Mesodermal cell (in vitro differentiated cells): ENCODE measurements around the gene RGS14.

Experiments used
- H3K27ac ChIP-seq: 2 replicates; pipeline ENCODE4 v1.7.0; 2013; ENCODE audit warnings: mild to moderate bottlenecking, low read depth, low read length, moderate library complexity; ENCODE audit not compliant: severe bottlenecking
- H3K36me3 ChIP-seq: 2 replicates; pipeline ENCODE4 v1.7.1; 2013; ENCODE audit warnings: mild to moderate bottlenecking, low read length, moderate library complexity; ENCODE audit not compliant: control insufficient read depth, insufficient read depth
- H3K4me1 ChIP-seq: one replicate; pipeline ENCODE4 v1.7.1; 2013; ENCODE audit warnings: mild to moderate bottlenecking, low read length; ENCODE audit not compliant: insufficient read depth, control insufficient read depth, poor library complexity, severe bottlenecking
- H3K4me3 ChIP-seq: 2 replicates; pipeline ENCODE4 v1.7.0; 2013; ENCODE audit warnings: low read length, control low read depth, mild to moderate bottlenecking; ENCODE audit not compliant: insufficient read depth, poor library complexity, severe bottlenecking; ENCODE audit errors: extremely low read depth
- H3K9me3 ChIP-seq: 2 replicates; pipeline ENCODE4 v1.7.1; 2013; ENCODE audit warnings: mild to moderate bottlenecking, low read length, moderate library complexity; ENCODE audit not compliant: control insufficient read depth
- WGBS, 2 experiments: methylation state at CpG; one replicate each; pipeline ENCODE4 v1.1.5; 2013; ENCODE audit warnings: missing lambda C conversion rate in 2 of 2; ENCODE audit not compliant: insufficient coverage in 2 of 2; 5-methylcytosine and 5-hydroxymethylcytosine counted together

The RGS14 gene

DNA sequence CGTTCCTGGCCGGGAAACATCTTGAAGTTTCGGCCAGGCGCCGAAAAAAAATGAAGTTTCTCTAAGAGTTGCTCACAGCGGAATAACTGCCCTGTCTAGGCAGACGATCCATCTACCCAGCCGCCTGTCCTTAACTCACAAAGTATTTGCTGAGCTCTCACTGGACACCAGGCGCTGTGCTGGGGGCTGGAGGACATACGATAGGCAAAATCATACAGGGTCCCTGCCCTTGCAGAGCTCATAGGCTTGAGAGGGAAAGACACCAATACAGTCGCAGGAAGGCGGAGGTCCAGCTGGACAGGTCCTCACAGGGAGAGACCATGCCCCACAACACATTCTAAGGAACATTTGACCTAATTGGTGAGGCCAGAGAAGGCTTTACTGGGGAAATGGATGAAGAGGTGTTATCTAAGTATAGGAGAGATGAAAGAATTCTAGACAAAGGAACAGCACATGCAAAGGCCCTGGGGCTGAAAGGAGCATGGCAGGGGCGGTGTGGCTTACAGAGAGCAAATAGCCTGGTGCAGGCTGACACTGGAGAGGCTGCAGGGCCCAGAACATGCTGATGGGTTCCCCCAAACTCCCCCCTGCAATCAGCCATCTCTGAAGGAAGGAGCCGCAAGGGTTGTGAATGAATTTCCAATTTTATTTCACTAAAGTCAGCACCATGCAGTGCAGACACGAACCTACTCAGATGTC, 44.0 kb upstream of the RGS14 start:
- H3K9me3 ChIP-seq, result no peaks in the 10 kb centered on the region
- peaks cover 5% of the 10 kb centered on the region for H3K4me1 ChIP-seq
- no peak overlapping the region for H3K4me3 ChIP-seq
- WGBS, 2 experiments, result 94 to 97% methylated on average over 11 to 12 of the region's 15 CpGs
- no peak overlapping the region for H3K27ac ChIP-seq
- peaks cover 9% of the 10 kb centered on the region for H3K36me3 ChIP-seq

DNA sequence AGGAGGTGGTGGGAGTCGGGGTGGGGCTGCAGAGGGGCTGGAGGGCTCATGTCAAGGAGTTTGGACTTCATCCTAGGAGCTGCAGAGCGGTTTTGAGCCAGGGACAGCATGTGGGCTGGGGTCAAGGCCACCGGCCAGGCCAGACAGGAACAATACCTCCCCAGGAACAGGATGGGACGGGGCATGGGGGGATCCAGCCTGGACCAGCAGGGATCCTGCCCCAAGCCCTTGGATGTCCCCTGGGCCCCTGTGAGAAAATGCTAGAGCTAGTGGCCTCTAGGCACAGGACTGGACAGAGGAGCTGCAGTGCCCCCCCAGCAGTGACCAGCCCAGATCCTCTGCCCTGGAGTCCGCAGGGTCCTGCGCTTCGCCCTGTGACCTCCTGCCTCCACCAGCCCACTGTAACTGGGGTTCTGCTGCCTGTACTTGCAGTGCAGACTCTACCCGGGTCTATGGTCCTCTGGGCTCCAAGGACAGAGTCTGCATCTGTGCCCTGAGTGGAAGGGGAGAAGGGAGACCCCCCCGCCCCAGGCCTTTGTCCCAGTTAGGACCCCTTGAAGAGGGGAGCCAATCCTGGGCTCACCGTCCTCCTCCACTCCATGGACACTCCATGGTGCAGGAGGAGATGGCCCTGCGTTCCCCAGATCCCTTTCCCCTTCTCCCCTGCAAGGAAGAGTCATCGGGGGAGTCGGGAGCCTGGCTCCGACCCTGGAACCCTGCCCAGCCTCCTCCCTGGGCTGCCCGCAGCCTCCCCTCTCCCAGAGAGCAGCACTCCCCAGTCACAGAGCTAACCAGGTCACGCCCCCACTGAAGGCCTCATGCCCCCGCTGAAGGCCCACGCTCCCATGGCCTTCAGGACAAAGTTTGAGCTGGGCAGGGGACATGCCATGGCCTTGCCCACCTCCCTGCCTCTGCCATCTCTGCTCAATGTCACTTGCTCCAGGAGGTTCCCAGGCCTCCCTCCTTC, 43.1 kb upstream of the RGS14 start:
- no peaks in the 10 kb centered on the region for H3K9me3 ChIP-seq
- H3K27ac ChIP-seq, result no peak overlapping the region
- no peak overlapping the region for H3K4me3 ChIP-seq
- H3K4me1 ChIP-seq, result peaks cover 5% of the 10 kb centered on the region
- 92 to 95% methylated on average over 9 to 14 of the region's 18 CpGs for WGBS, 2 experiments
- H3K36me3 ChIP-seq, result no peaks in the 10 kb centered on the region

DNA sequence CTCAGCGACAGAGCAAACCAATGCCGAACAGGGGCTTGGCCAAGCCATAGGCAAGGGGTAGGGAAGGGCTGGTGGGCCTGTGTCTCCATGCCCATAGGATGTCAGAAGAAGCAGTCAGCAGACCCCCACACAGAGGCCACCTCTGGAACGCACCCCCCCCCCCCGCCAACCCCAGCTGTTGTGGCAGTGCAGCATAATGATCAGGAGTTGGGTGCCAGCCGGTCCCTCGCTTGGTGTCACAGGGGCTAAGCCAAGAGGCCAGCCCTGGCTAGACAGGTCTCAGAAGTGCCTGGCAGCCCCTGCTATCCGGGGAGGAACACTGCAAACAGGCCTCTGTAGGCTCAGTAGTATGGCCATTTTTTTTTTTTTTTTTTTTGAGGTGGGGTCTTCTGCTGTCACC, 42.3 kb upstream of the RGS14 start:
- Histone ChIP-seq H3K36me3 (peaks cover under 1% of the 10 kb centered on the region), H3K27ac (no peak overlapping the region), H3K9me3 (no peaks in the 10 kb centered on the region), H3K4me3 (no peak overlapping the region), H3K4me1 (peaks cover 5% of the 10 kb centered on the region)
- WGBS, 2 experiments, result 88 to 92% methylated on average over 4 to 5 of the region's 7 CpGs

DNA sequence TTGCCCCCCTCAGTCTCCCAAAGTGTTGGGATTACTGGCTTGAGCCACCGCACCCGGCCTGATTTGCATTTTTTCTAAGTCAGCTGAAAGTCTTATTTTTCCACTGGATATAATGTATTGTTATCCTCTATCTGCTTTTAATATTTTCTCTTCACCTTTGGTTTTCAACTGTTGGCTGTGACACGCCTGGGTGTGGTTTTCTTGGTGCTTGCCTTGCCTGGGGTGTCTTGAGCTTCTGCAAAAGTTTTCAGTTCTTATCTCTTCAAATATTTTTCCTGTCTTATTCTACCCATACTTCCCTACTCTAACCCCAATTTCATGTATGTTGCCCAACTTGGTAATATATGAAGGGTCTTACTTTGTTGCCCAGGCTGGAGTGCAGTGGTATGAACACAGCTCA, 41.7 kb upstream of the RGS14 start:
- 100% methylated on average over 1 of the region's 3 CpGs; no CpG with 5 or more reads in 1 of the 2 experiments for WGBS, 2 experiments
- peaks cover 4% of the 10 kb centered on the region for H3K36me3 ChIP-seq
- H3K9me3 ChIP-seq, result no peaks in the 10 kb centered on the region
- peaks cover 5% of the 10 kb centered on the region for H3K4me1 ChIP-seq
- H3K27ac ChIP-seq, result no peak overlapping the region
- no peak overlapping the region for H3K4me3 ChIP-seq

DNA sequence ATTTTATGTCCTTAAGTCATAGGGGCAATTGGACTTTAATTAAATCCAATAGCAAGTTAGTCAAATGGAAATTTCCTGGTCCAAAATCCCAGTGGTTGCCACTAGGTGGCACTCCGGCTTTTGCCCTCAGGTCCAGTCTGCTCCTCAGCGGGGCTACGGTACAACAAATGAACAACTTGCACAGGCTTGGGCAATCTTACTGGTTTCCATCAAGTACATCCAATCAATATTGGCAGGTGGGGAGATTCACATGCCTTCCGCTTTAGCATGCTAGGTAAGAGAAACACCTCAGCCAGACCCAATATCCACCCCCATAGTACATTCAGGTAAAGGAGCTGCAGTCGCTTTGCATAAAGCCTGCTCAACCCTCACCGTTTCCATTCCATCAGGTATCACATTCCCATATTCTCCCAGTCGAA, 39.8 kb upstream of the RGS14 start:
- H3K9me3 ChIP-seq, result no peaks in the 10 kb centered on the region
- H3K27ac ChIP-seq, result no peak overlapping the region
- H3K4me1 ChIP-seq, result peaks cover 2% of the 10 kb centered on the region
- H3K4me3 ChIP-seq, result no peak overlapping the region
- WGBS, 2 experiments, result 38 to 39% methylated on average over 6 to 7 of the region's 7 CpGs
- H3K36me3 ChIP-seq, result peaks cover 4% of the 10 kb centered on the region

DNA sequence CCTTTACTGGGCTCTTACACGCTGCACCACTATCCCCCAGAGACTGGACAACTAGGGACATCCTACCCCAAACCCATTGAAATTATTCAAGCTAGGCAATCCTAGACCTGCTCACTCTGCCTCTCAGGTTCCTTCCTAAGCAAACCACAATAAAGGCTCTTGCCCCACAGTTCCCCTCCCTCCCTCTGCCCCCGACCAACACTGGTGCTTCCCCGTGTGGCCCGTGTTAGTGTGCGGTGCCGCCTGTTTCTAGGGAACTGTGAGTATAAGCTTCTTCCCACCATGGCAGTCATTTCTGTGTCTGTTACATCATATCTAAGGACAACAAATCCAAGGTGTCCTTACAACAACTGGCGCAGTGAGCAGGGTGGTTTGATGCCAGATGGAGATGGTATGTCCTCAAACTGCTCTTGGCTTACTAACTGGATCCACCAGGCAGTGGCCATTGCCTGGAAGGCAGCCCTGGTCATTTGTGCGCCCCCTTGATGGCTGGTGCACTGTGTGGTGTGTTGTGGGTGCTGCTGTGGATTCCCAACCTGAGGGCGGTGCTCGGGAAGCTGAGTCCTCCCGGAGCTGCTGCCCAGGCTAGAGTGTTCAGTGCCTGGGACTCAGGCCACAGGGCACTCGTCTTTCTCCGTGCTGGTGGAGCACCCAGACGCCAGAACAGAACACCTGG, 37.7 kb upstream of the RGS14 start:
- 94 to 97% methylated on average over 11 to 13 of the region's 14 CpGs for WGBS, 2 experiments
- peaks cover 9% of the 10 kb centered on the region for H3K36me3 ChIP-seq
- no peak overlapping the region for H3K4me3 ChIP-seq
- no peak overlapping the region for H3K27ac ChIP-seq
- no peaks in the 10 kb centered on the region for H3K4me1 ChIP-seq
- H3K9me3 ChIP-seq, result no peaks in the 10 kb centered on the region

DNA sequence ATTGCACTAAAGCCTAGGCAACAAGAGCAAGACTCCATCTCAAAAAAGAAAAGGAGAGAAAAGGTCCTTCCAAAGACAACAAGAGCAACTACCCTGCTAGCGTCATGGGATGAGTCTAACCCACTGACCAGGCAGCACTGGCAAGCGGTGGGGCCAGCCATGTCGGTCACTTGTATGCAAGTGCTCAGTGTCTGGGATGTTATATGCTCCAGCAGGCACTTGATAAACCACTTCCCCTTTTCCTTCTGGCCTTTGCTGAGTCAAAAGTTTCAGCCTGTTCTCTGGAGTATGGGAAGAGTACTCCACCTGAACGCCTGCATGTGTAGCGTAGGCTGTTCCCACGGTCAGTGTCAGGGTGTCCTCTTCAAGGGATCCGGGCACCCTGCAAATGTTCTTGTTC, 36.8 kb upstream of the RGS14 start:
- Histone ChIP-seq H3K9me3 (no peaks in the 10 kb centered on the region), H3K4me1 (peaks cover 6% of the 10 kb centered on the region), H3K36me3 (peaks cover 12% of the 10 kb centered on the region), H3K27ac (no peak overlapping the region), H3K4me3 (no peak overlapping the region)
- WGBS, 2 experiments, result 92 to 97% methylated on average over 5 to 6 of the region's 7 CpGs

DNA sequence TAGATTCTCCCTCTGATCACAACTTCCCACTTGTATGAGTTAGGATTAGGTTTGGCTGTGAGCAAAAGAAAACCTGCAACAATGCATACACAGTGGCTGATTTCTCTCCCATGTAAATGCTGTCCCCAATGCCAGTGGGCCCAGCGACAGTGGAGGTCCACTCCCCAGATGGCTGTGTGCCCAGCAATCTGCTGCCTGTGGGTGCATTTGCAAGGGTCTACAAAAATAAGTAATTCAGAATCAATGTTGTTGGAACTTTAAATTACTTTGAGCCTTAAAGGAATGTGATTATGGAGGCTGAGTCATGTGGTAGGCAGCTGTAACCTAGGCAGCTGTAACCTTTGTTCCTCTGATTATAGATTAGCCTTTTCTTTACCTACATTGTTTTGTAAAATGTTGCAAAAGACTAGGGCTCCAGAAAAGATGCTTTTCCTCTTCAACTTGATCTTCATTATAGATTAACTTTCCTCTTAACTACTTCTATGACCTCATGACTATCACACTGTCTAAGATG, 31.8 kb upstream of the RGS14 start:
- WGBS, 2 experiments, result 44 to 50% methylated on average over 1 of the region's 1 CpG
- H3K27ac ChIP-seq, result peak overlapping the region; percentile 64
- peaks cover 10% of the 10 kb centered on the region for H3K4me1 ChIP-seq
- H3K9me3 ChIP-seq, result no peaks in the 10 kb centered on the region
- H3K4me3 ChIP-seq, result no peak overlapping the region
- H3K36me3 ChIP-seq, result peaks cover 33% of the 10 kb centered on the region

DNA sequence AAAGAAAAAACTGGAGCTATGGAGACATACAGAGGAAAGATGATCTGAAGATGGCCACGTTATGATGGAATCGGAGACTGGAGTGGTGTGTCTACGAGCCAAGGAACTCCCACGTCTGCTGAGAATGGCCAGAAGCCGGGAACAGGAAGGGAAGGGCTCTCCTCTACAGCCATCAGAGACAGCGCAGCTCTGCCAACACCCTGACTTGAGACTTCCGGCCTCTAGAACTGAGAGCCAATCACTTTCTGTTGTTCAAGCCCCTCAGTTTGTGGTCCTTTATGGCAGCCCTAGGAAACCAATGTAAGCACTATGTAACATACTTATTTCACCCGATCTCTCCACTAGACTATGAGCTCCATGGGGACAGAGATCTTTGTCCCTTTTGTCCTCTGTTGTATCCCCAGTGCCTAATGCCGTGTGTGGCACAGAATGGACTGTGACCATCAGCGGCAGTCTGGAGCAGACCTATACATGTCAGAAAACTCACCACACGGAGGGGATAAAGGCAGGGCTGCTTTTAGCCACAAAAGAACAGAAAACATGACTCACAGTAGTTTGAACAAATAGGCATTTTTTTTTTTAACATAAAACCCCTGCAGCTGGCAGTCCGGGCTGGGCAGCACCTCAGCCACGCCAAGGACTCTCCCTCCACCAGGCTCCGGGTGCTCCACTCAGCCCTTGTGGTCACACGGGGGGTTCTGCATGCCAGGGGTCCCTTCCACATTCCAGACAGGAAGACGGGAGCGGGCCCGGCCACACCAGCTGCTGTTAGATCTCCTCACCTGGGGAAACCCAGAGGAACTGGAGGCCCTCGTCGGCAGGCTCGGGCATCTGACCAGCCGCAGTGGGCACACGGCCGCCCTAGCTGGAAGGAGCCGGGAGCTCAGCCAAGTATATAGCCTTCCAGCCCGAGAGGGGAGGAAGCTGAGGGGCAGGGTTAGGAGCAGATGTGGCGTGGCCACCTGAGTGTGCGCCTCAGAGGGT, 29.9 kb upstream of the RGS14 start:
- 94 to 96% methylated on average over 24 to 27 of the region's 28 CpGs for WGBS, 2 experiments
- no peaks in the 10 kb centered on the region for H3K9me3 ChIP-seq
- H3K36me3 ChIP-seq, result peaks cover 50% of the 10 kb centered on the region
- no peak overlapping the region for H3K27ac ChIP-seq
- H3K4me1 ChIP-seq, result peaks cover 10% of the 10 kb centered on the region
- no peak overlapping the region for H3K4me3 ChIP-seq
